Measurements from ENCODE around the gene MAP4K4. TPM values are rescaled to one million over a fixed set of nuclear protein-coding genes. Genes with fewer than 3 reads are reported as not detected.

MAP4K4 gene
- total RNA-seq, 2 donors from 2014 or later: 26.8 to 30.7 TPM

GRCh38 chr2:101706121-101706818, 8.8 kb downstream of the MAP4K4 start:
- H3K4me1 ChIP-seq: peaks cover 7% of the 10 kb centered on the region

GRCh38 chr2:101706819-101707177, 9.3 kb downstream of the MAP4K4 start:
- Histone ChIP-seq H3K27ac (no peak overlapping the region), H3K36me3 (no peaks in the 10 kb centered on the region), H3K4me3 (no peak overlapping the region), H3K4me1 (peaks cover 7% of the 10 kb centered on the region), H3K9ac (ENCODE audit: low read depth in 2 of 2, low read length in 2 of 2) (no peak overlapping the region), H3K27me3 (no peaks in the 10 kb centered on the region), H3K9me3 (no peaks in the 10 kb centered on the region)
- no peak for DNase-seq
- intact Hi-C loops (cut with DNase I): no loop called here
- TF ChIP-seq, protein P1, sequence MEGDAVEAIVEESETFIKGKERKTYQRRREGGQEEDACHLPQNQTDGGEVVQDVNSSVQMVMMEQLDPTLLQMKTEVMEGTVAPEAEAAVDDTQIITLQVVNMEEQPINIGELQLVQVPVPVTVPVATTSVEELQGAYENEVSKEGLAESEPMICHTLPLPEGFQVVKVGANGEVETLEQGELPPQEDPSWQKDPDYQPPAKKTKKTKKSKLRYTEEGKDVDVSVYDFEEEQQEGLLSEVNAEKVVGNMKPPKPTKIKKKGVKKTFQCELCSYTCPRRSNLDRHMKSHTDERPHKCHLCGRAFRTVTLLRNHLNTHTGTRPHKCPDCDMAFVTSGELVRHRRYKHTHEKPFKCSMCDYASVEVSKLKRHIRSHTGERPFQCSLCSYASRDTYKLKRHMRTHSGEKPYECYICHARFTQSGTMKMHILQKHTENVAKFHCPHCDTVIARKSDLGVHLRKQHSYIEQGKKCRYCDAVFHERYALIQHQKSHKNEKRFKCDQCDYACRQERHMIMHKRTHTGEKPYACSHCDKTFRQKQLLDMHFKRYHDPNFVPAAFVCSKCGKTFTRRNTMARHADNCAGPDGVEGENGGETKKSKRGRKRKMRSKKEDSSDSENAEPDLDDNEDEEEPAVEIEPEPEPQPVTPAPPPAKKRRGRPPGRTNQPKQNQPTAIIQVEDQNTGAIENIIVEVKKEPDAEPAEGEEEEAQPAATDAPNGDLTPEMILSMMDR (IDR thresholded peaks at IDR 0.05): no peak

More at GRCh38 chr2:101706121-101706818, 8.8 kb downstream of the MAP4K4 start:
- TF ChIP-seq, protein P1 (IDR thresholded peaks at IDR 0.05): no peak
- Histone ChIP-seq H3K36me3 (no peaks in the 10 kb centered on the region), H3K9me3 (no peaks in the 10 kb centered on the region), H3K27ac (no peak overlapping the region), H3K9ac (ENCODE audit: low read depth in 2 of 2, low read length in 2 of 2) (no peak overlapping the region), H3K27me3 (no peaks in the 10 kb centered on the region), H3K4me3 (no peak overlapping the region)
- DNase-seq: no peak
- intact Hi-C loops (cut with DNase I): no loop called here

GRCh38 chr2:101710036-101710435, 12.5 kb downstream of the MAP4K4 start:
- intact Hi-C loops (cut with DNase I): no loop called here

GRCh38 chr2:101710471-101711318, 13.2 kb downstream of the MAP4K4 start:
- Histone ChIP-seq H3K36me3 (no peaks in the 10 kb centered on the region), H3K9me3 (no peaks in the 10 kb centered on the region), H3K27me3 (no peaks in the 10 kb centered on the region), H3K4me3 (no peak overlapping the region), H3K4me1 (peaks cover 7% of the 10 kb centered on the region), H3K9ac (ENCODE audit: low read depth in 2 of 2, low read length in 2 of 2) (no peak overlapping the region), H3K27ac (no peak overlapping the region)
- TF ChIP-seq, protein P1 (IDR thresholded peaks at IDR 0.05): no peak
- no peak for DNase-seq
- intact Hi-C loops (cut with DNase I): no loop called here

More at GRCh38 chr2:101710036-101710435, 12.5 kb downstream of the MAP4K4 start:
- TF ChIP-seq, protein P1 (IDR thresholded peaks at IDR 0.05): no peak
- no peak overlapping the region for H3K9ac ChIP-seq (ENCODE audit: low read depth in 2 of 2, low read length in 2 of 2)
- H3K4me1 ChIP-seq: peaks cover 7% of the 10 kb centered on the region
- no peak overlapping the region for H3K4me3 ChIP-seq
- no peaks in the 10 kb centered on the region for H3K27me3 ChIP-seq
- H3K27ac ChIP-seq: no peak overlapping the region
- H3K9me3 ChIP-seq: no peaks in the 10 kb centered on the region
- DNase-seq: no peak
- no peaks in the 10 kb centered on the region for H3K36me3 ChIP-seq

DNA sequence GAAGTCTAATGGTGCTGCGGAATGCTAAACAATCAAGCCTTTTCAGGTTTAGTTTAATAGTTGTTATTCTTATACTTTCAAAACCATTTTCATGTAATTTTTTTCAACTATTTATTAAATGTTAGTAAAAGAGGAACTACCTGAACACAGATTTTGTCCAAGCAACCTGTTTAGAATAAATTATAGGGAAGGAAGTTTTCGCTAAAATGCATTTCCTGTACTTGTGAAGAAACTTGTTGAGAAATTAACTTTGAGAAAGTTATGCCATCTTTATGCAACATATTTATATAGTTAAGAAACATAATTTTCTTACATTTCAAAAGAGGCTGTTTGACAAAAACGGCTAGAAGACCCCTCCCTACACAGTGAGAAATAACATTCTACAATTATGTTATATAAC, 16.6 kb downstream of the MAP4K4 start:
- Histone ChIP-seq H3K9me3 (no peaks in the 10 kb centered on the region), H3K36me3 (no peaks in the 10 kb centered on the region), H3K27me3 (no peaks in the 10 kb centered on the region), H3K4me1 (peaks cover 7% of the 10 kb centered on the region), H3K4me3 (no peak overlapping the region), H3K27ac (no peak overlapping the region), H3K9ac (ENCODE audit: low read depth in 2 of 2, low read length in 2 of 2) (no peak overlapping the region)
- intact Hi-C loops (cut with DNase I): no loop called here
- no peak for DNase-seq
- TF ChIP-seq, protein P1 (IDR thresholded peaks at IDR 0.05): no peak
